K562 (cell line): ENCODE data around the gene RARA. TPM values are rescaled to one million over a fixed set of nuclear protein-coding genes. Genes with fewer than 3 reads are reported as not detected.

Source experiments
- MGA ChIP-seq: fragments of 450-650 bp; IDR thresholded peaks from 2 replicates; pipeline ENCODE4 v1.6.1; 2016; ENCODE audit warnings: mild to moderate bottlenecking, moderate library complexity
- polyA plus RNA-seq, 8 experiments: library from polyadenylated mRNA; depleted of rRNA in 4 of 8; stranded (reverse) in 5 of 8; unstranded in 3 of 8; fragments of >200 nt; fragmentation: Nextera tagmentation in 2 of 8; fragmentation: Illumina TruSeq in 1 of 8; extraction: Ambion mirVana in 2 of 8; extraction: Trizol in 1 of 8; gene quantifications; 2 replicates each; pipeline versions ENCODE4 v1.2.1 to v1.2.3, GENCODE V29; 2011 to 2014; ENCODE audit warnings: inconsistent platforms in 1 of 8, missing spikeins in 1 of 8
- total RNA-seq, 7 experiments: library from RNA; depleted of rRNA in 6 of 7; stranded (reverse); fragments of >200 nt in 6 of 7; fragmentation: Illumina TruSeq in 2 of 7; extraction: Trizol in 2 of 7; gene quantifications; 2 replicates each; pipeline versions ENCODE4 v1.2.1 to v1.2.3, GENCODE V29; 2011 to 2021; ENCODE audit warnings: low replicate concordance in 1 of 7

The RARA gene
- total and polyA plus RNA-seq, 9 of the 15 experiments (the other 6 are each of a cell fraction or from before 2014, with no cell fraction given) = 0.10 to 28.0 (median 7.9) TPM

- peak; percentile 89 for TF ChIP-seq MGA
- TF ChIP-seq, all 486 proteins: peak for 49
Observed at GRCh38 chr17:40345161-40345993, 36.4 kb downstream of the RARA start (continued).
